Smooth muscle cell (in vitro differentiated cells): ENCODE data around the gene TDP1. TPM values are rescaled to one million over a fixed set of nuclear protein-coding genes. Genes with fewer than 3 reads are reported as not detected.

Experiments
- DNase-seq: peaks from one replicate; lab custom pipeline; 2025; ENCODE audit not compliant: unreplicated experiment; lab: John Stamatoyannopoulos, UW
- H2AFZ ChIP-seq: fragments of 200-600 bp; sonication (generic); 2 replicates; pipeline ENCODE4 v1.6.0; 2016; ENCODE audit warnings: antibody characterized with exemption, low read depth, mild to moderate bottlenecking
- H3F3A ChIP-seq: fragments of 200-600 bp; sonication (generic); 2 replicates; pipeline ENCODE4 v1.6.0; 2017; ENCODE audit warnings: antibody characterized with exemption, low read depth
- H3K27ac ChIP-seq: fragments of 200-600 bp; sonication (generic); 2 replicates; pipeline ENCODE4 v1.5.1; 2016; ENCODE audit warnings: low read depth, mild to moderate bottlenecking
- H3K27me3 ChIP-seq: fragments of 200-600 bp; sonication (generic); 2 replicates; pipeline ENCODE4 v1.6.1; 2016; ENCODE audit warnings: low read depth, mild to moderate bottlenecking
- H3K36me3 ChIP-seq: fragments of 200-600 bp; sonication (generic); 2 replicates; pipeline ENCODE4 v1.5.1; 2016; ENCODE audit warnings: low read depth
- H3K4me1 ChIP-seq: fragments of 200-600 bp; sonication (generic); 2 replicates; pipeline ENCODE4 v1.5.1; 2016; ENCODE audit warnings: low read depth
- H3K4me2 ChIP-seq: fragments of 200-600 bp; sonication (generic); 2 replicates; pipeline ENCODE4 v1.6.0; 2016; ENCODE audit warnings: mild to moderate bottlenecking
- H3K4me3 ChIP-seq: fragments of 200-600 bp; sonication (generic); 2 replicates; pipeline ENCODE4 v1.5.1; 2016; ENCODE audit warnings: mild to moderate bottlenecking
- H3K79me2 ChIP-seq: fragments of 200-600 bp; sonication (generic); 2 replicates; pipeline ENCODE4 v1.6.0; 2016; ENCODE audit warnings: low read depth, mild to moderate bottlenecking
- H3K9ac ChIP-seq: fragments of 200-600 bp; sonication (generic); 2 replicates; pipeline ENCODE4 v1.6.0; 2016; ENCODE audit warnings: low read depth
- H3K9me3 ChIP-seq: fragments of 200-600 bp; sonication (generic); replicated peaks from 2 replicates; pipeline ENCODE4 v1.5.1; 2016; ENCODE audit warnings: low read depth
- H4K20me1 ChIP-seq: fragments of 200-600 bp; sonication (generic); 2 replicates; pipeline ENCODE4 v1.6.0; 2016; ENCODE audit warnings: low read depth
- CTCF ChIP-seq: fragments of 200-600 bp; sonication (generic); IDR thresholded peaks from 2 replicates; pipeline ENCODE4 v1.5.1; 2017; ENCODE audit warnings: borderline replicate concordance, mild to moderate bottlenecking, antibody characterized with exemption; ENCODE audit not compliant: insufficient read depth, poor library complexity, severe bottlenecking
- WGBS: methylation state at CpG from one replicate; pipeline ENCODE4 v1.1.7; 2016; ENCODE audit warnings: low lambda C conversion rate; 5-methylcytosine and 5-hydroxymethylcytosine counted together
- polyA plus RNA-seq: library from polyadenylated mRNA; unstranded; fragments of >200 nt; fragmentation: Nextera tagmentation; extraction: Ambion mirVana; gene quantifications from 2 replicates; pipeline ENCODE4 v1.2.1, GENCODE V29; 2016
- total RNA-seq: library from RNA; depleted of rRNA; stranded (reverse); fragments of >200 nt; gene quantifications from 2 replicates; pipeline ENCODE4 v1.2.3, GENCODE V29; 2014

TDP1 gene
- total and polyA plus RNA-seq, 2 experiments from 2014 or later, result 10.0 to 22.3 TPM

GRCh38 chr14:90042496-90043252, 86.9 kb downstream of the TDP1 start:
- Histone ChIP-seq H3K36me3 (no peaks in the 10 kb centered on the region), H3F3A (no peaks in the 10 kb centered on the region), H3K4me1 (no peaks in the 10 kb centered on the region), H3K9ac (no peak overlapping the region), H3K27me3 (no peaks in the 10 kb centered on the region), H3K4me3 (no peak overlapping the region), H3K4me2 (no peak overlapping the region), H3K79me2 (no peaks in the 10 kb centered on the region), H3K9me3 (no peaks in the 10 kb centered on the region), H2AFZ (no peak overlapping the region), H4K20me1 (no peaks in the 10 kb centered on the region), H3K27ac (no peak overlapping the region)
- 96% methylated on average over 9 of the region's 9 CpGs for WGBS
- no peak for DNase-seq
- no peak for TF ChIP-seq CTCF

- no peaks in the 10 kb centered on the region for H4K20me1 ChIP-seq
- no peaks in the 10 kb centered on the region for H3K36me3 ChIP-seq
- no peak overlapping the region for H3K4me2 ChIP-seq
- H3K4me3 ChIP-seq, result no peak overlapping the region
- 93% methylated on average over 2 of the region's 2 CpGs for WGBS
- no peaks in the 10 kb centered on the region for H3K4me1 ChIP-seq
- TF ChIP-seq CTCF, result no peak
- no peaks in the 10 kb centered on the region for H3K79me2 ChIP-seq
- H3K27ac ChIP-seq, result no peak overlapping the region
- H2AFZ ChIP-seq, result no peak overlapping the region
- H3K9me3 ChIP-seq, result no peaks in the 10 kb centered on the region
- no peaks in the 10 kb centered on the region for H3F3A ChIP-seq
- DNase-seq, result no peak
- H3K9ac ChIP-seq, result no peak overlapping the region
- no peaks in the 10 kb centered on the region for H3K27me3 ChIP-seq
Observed at GRCh38 chr14:90045616-90046015, 89.9 kb downstream of the TDP1 start.

DNA sequence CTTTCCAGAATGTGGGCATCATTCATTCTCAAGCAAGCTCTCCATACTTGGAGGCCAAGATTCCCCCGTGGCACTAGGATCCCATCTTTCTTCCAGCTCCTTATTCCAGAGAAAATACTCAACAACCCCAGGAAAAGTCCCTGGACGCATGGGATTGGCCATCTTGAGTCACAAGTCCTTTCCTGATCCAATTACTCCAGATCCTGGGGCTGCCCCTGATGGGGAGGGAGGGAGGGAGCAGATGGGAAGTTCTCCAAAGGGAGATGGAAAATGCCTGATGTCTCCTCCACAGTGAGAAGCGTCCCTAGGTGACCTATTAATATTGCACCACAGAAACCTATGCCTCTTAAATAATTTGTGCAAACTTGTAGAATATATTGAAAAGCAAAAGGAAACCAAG, 93.7 kb downstream of the TDP1 start:
- no peaks in the 10 kb centered on the region for H3K4me1 ChIP-seq
- TF ChIP-seq CTCF, result no peak
- H3K36me3 ChIP-seq, result no peaks in the 10 kb centered on the region
- H3K4me2 ChIP-seq, result no peak overlapping the region
- no peak overlapping the region for H2AFZ ChIP-seq
- no peaks in the 10 kb centered on the region for H3K9me3 ChIP-seq
- no peaks in the 10 kb centered on the region for H3F3A ChIP-seq
- H3K27me3 ChIP-seq, result peaks cover 18% of the 10 kb centered on the region
- WGBS, result 82% methylated on average over 3 of the region's 3 CpGs
- H3K4me3 ChIP-seq, result no peak overlapping the region
- H3K79me2 ChIP-seq, result no peaks in the 10 kb centered on the region
- DNase-seq, result no peak
- no peak overlapping the region for H3K27ac ChIP-seq
- no peak overlapping the region for H3K9ac ChIP-seq
- no peaks in the 10 kb centered on the region for H4K20me1 ChIP-seq

DNA sequence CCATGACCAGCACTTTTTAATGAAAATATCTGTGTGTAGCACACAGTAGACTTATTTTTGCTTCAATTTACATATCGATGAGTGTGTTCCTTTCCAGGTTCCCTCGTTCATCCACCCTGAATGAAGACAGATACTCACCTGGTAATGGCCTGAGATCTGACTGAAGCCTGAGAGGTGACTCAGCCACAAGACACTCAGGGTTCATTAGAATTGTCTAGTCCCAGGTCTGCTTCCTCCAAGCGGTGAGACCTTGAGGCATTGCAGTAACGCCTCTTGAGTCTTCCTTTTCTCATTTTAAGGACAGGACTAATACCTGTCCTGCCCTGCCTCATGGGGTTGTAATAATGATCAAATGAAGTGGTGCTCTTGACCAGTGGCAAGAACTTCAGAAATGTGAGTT, 94.5 kb downstream of the TDP1 start:
- peaks cover 25% of the 10 kb centered on the region for H3K27me3 ChIP-seq
- no peaks in the 10 kb centered on the region for H3K9me3 ChIP-seq
- H3K4me1 ChIP-seq, result no peaks in the 10 kb centered on the region
- H3K4me3 ChIP-seq, result no peak overlapping the region
- no peaks in the 10 kb centered on the region for H4K20me1 ChIP-seq
- H3K27ac ChIP-seq, result no peak overlapping the region
- DNase-seq, result no peak
- no peaks in the 10 kb centered on the region for H3K36me3 ChIP-seq
- H3K9ac ChIP-seq, result no peak overlapping the region
- H3F3A ChIP-seq, result no peaks in the 10 kb centered on the region
- no peak overlapping the region for H2AFZ ChIP-seq
- 69% methylated on average over 4 of the region's 4 CpGs for WGBS
- no peak overlapping the region for H3K4me2 ChIP-seq
- TF ChIP-seq CTCF, result no peak
- H3K79me2 ChIP-seq, result no peaks in the 10 kb centered on the region
